NT2/D1 (cell line): ENCODE measurements around the gene ELOVL6.

Experiments
- YY1 ChIP-seq: IDR thresholded peaks from 2 replicates; pipeline ENCODE4 v1.6.1; 2011; ENCODE audit not compliant: insufficient read length, insufficient read depth
- ZNF274 ChIP-seq: IDR thresholded peaks from 2 replicates; pipeline ENCODE4 v1.6.1; 2011; ENCODE audit warnings: mild to moderate bottlenecking, low read depth, low read length

DNA sequence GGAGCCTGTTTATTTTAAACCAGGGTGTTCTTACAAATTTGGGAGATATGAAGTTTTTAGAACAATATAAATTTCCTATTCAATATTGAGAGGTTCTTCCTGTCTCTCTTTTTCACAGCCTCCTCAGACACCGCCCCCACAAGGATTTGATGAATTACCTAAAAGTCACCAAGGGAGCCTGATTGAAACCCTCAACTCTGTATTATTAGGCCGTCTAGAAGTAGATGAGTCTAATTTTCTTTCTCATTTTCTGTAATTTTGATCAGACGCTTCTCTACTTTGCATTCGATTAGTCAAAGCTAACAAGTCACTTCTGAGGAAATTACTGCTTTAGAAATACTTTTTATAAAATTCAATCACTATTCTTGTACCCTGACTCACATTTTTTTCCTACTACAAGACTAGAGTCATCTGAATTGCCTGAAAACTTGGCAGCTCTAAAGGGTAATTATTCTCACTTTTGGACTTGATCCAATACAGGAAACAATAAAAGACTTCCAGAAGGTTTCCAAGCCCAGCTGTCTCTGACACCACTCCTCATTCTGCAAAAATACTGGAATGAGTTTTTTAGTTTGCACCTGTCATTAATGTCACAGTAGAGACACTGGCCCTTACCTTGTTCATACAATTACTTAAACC is 111.2 kb downstream of the ELOVL6 start:
- TF ChIP-seq ZNF274 (no peak), YY1 (no peak)
